ENCODE measurements around the gene KCNA10. TPM values are rescaled to one million over a fixed set of nuclear protein-coding genes. Genes with fewer than 3 reads are reported as not detected.

KCNA10 gene
- total RNA-seq, 1 donor from 2014 or later: not detected

- no peak for TF ChIP-seq CTCF (IDR thresholded peaks at IDR 0.05; ENCODE audit: partially characterized antibody, unreplicated experiment)
- H3K4me1 Mint-ChIP-seq (ENCODE audit: low read depth, unreplicated experiment): peaks cover 1% of the 10 kb centered on the region
- no peaks in the 10 kb centered on the region for H3K36me3 Mint-ChIP-seq (ENCODE audit: unreplicated experiment)
- peaks cover 4% of the 10 kb centered on the region for H3K9me3 Mint-ChIP-seq (ENCODE audit: unreplicated experiment)
- no peak overlapping the region for H3K27ac Mint-ChIP-seq (ENCODE audit: unreplicated experiment)
- H3K4me3 Mint-ChIP-seq (ENCODE audit: unreplicated experiment): no peak overlapping the region
- DNase-seq: no peak
- peaks cover 9% of the 10 kb centered on the region for H3K27me3 Mint-ChIP-seq (ENCODE audit: unreplicated experiment)
These were observed 46.4 kb downstream of the KCNA10 start for GRCh38 chr1:110472546-110472945.

- H3K27me3 Mint-ChIP-seq (ENCODE audit: unreplicated experiment): peaks cover 7% of the 10 kb centered on the region
- H3K9me3 Mint-ChIP-seq (ENCODE audit: unreplicated experiment): peaks cover 7% of the 10 kb centered on the region
- TF ChIP-seq CTCF (IDR thresholded peaks at IDR 0.05; ENCODE audit: partially characterized antibody, unreplicated experiment): no peak
- H3K4me3 Mint-ChIP-seq (ENCODE audit: unreplicated experiment): no peak overlapping the region
- H3K4me1 Mint-ChIP-seq (ENCODE audit: low read depth, unreplicated experiment): peaks cover 13% of the 10 kb centered on the region
- no peak overlapping the region for H3K27ac Mint-ChIP-seq (ENCODE audit: unreplicated experiment)
- no peak for DNase-seq
- no peaks in the 10 kb centered on the region for H3K36me3 Mint-ChIP-seq (ENCODE audit: unreplicated experiment)
These were observed 47.8 kb downstream of the KCNA10 start for GRCh38 chr1:110471131-110471530.

Other genes with a start within 250 kb of the KCNA10 start
- 27.3 TPM for gene RBM15, start 179.8 kb downstream of the KCNA10 start, total RNA-seq (ENCODE audit: unreplicated experiment)
- gene SLC16A4, start 128.1 kb downstream of the KCNA10 start, total RNA-seq (ENCODE audit: unreplicated experiment): 4.4 TPM
- gene LAMTOR5, start 111.5 kb downstream of the KCNA10 start, total RNA-seq (ENCODE audit: unreplicated experiment): 135 TPM
- not detected for gene PROK1, start 68.0 kb downstream of the KCNA10 start, total RNA-seq (ENCODE audit: unreplicated experiment)
- 19.7 TPM for gene KCNA2, start 87.2 kb upstream of the KCNA10 start, total RNA-seq (ENCODE audit: unreplicated experiment)
- 2.7 TPM for gene KCNA3, start 155.8 kb upstream of the KCNA10 start, total RNA-seq (ENCODE audit: unreplicated experiment)